Ascending aorta (tissue), 2 donors: ENCODE results near the gene LRRC23. TPM values are rescaled to one million over a fixed set of nuclear protein-coding genes. Genes with fewer than 3 reads are reported as not detected.
A peak's percentile ranks its signal among the peaks of the same experiment; 100 is the strongest.

Experiments
- DNase-seq, 2 donors: peaks; one replicate each; pipeline ENCODE4 v3.0.0-alpha.2; 2019; ENCODE audit warnings: low spot score in 2 of 2
- H3K27ac ChIP-seq, 2 donors: fragments of 200-600 bp; sonication (generic); one replicate each; pipeline ENCODE4 v1.5.1; 2016 to 2017; ENCODE audit warnings: mild to moderate bottlenecking in 1 of 2
- H3K27me3 ChIP-seq: fragments of 200-600 bp; sonication (generic); one replicate; pipeline ENCODE4 v1.5.1; 2017
- H3K36me3 ChIP-seq, 2 donors: fragments of 200-600 bp; sonication (generic); one replicate each; pipeline ENCODE4 v1.5.1; 2016
- H3K4me1 ChIP-seq, 2 donors: fragments of 200-600 bp; sonication (generic); one replicate each; pipeline ENCODE4 v1.5.1; 2016 to 2017; ENCODE audit warnings: mild to moderate bottlenecking in 1 of 2
- H3K4me3 ChIP-seq, 2 donors: fragments of 200-600 bp; sonication (generic); one replicate each; pipeline ENCODE4 v1.5.1; 2016 to 2017; ENCODE audit warnings: mild to moderate bottlenecking in 1 of 2
- H3K9me3 ChIP-seq, 2 donors: fragments of 200-600 bp; sonication (generic); one replicate each; pipeline ENCODE4 v1.5.1; 2016
- intact Hi-C: fragments of 100-400 bp; cut with DNase I; formaldehyde crosslinking; loops from one replicate; pipeline ENCODE4 v1.15.1; 2023
- total RNA-seq: library from RNA; depleted of rRNA; stranded (reverse); fragments of >200 nt; gene quantifications from one replicate; pipeline ENCODE4 v1.1.0, GENCODE V29; 2016
- TF ChIP-seq, protein P1 (sequence below), 3 experiments: fragments of 200-600 bp in 2 of 3; fragments of 450-650 bp in 1 of 3; sonication (generic) in 2 of 3; IDR thresholded peaks; one replicate each; pipeline ENCODE4 v1.5.1; 2016 to 2019; ENCODE audit warnings: antibody characterized with exemption in 3 of 3, mild to moderate bottlenecking in 1 of 3, moderate library complexity in 1 of 3

The LRRC23 gene
- total RNA-seq, 1 donor from 2014 or later = 6.6 TPM

DNA sequence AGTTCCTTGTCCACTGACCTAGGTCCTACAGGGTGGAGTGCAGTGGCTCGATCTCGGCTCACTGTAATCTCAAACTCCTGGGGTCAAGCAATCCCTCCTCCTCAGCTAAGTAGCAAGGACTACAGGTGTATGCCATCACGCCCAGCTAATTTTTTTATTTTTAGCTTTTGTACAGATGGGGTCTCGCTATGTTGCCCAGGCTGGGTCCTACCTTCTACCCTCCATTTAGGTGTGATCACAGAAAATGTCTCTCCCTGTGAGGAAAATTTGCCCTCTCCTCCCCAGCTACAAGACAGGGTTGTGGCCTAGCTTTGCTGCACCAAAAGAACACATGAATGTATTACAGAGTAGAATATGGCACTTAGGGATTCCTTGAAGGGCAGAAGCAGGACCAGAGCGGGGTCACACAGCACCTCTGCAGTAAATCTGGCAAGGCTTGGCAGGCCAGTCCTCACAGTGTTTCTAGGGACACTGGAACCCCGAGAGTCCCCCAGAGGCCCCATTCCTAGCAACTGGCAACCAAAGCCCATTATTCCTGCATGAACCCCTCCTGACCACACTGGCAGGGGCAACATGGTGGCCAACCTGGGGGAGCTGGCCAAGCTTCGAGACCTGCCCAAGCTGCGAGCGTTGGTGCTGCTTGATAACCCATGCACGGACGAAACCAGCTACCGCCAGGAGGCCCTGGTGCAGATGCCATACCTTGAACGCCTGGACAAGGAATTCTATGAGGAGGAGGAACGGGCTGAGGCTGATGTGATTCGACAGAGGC is 7.7 kb downstream of the LRRC23 start:
- Histone ChIP-seq H3K4me1 (peaks cover 4 to 11% of the 10 kb centered on the region in 2 donors), H3K36me3 (peaks cover 1 to 10% of the 10 kb centered on the region in 2 donors), H3K9me3 (no peaks in the 10 kb centered on the region), H3K27ac (peak overlapping the region in 1 of 2 donors; percentile 40), H3K27me3 (no peaks in the 10 kb centered on the region), H3K4me3 (no peak overlapping the region)
- intact Hi-C loops = no loop called here
- TF ChIP-seq, protein P1, sequence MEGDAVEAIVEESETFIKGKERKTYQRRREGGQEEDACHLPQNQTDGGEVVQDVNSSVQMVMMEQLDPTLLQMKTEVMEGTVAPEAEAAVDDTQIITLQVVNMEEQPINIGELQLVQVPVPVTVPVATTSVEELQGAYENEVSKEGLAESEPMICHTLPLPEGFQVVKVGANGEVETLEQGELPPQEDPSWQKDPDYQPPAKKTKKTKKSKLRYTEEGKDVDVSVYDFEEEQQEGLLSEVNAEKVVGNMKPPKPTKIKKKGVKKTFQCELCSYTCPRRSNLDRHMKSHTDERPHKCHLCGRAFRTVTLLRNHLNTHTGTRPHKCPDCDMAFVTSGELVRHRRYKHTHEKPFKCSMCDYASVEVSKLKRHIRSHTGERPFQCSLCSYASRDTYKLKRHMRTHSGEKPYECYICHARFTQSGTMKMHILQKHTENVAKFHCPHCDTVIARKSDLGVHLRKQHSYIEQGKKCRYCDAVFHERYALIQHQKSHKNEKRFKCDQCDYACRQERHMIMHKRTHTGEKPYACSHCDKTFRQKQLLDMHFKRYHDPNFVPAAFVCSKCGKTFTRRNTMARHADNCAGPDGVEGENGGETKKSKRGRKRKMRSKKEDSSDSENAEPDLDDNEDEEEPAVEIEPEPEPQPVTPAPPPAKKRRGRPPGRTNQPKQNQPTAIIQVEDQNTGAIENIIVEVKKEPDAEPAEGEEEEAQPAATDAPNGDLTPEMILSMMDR (IDR thresholded peaks at IDR 0.05) = no peak
- DNase-seq = no peak

DNA sequence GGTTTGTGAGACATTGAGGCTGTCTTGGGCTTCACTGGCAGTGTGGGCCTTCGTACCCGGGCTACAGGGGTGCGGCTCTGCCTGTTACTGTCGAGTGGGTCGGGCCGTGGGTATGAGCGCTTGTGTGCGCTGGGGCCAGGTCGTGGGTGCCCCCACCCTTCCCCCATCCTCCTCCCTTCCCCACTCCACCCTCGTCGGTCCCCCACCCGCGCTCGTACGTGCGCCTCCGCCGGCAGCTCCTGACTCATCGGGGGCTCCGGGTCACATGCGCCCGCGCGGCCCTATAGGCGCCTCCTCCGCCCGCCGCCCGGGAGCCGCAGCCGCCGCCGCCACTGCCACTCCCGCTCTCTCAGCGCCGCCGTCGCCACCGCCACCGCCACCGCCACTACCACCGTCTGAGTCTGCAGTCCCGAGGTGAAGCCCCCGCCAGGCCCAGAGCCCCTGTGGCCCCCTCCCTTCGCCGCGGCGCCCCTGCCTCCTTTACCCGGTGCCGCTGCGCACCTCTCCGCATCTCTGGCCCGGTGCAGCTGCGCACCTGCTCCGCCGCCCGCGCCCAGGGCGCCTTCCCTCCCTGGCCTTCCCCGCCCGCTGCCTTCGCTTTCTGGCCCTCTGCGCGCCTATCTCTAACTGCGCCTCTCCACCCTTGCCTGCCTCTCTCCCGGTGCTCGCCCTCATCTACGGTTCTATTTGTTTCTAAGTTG is 9.8 kb downstream of the LRRC23 start, which contains the start of gene ENO2:
TSS of gene ENO2 (plus strand) at position 335 of the 701 bp plus-strand sequence. CDS start 1,253 bp downstream, outside the sequence.
- peak; percentile 51 to 92 for DNase-seq
- Histone ChIP-seq H3K27ac (peak within 1 kb of the TSS; percentile 90 to 94), H3K4me1 (peaks cover 4 to 11% of the 10 kb centered on the region in 2 donors), H3K4me3 (peak within 1 kb of the TSS; percentile 81 to 89), H3K9me3 (no peaks in the 10 kb centered on the region), H3K27me3 (no peaks in the 10 kb centered on the region), H3K36me3 (peaks cover 5 to 18% of the 10 kb centered on the region in 2 donors)
- TF ChIP-seq, protein P1 (IDR thresholded peaks at IDR 0.05) = no peak
- intact Hi-C loops = no loop called here

DNA sequence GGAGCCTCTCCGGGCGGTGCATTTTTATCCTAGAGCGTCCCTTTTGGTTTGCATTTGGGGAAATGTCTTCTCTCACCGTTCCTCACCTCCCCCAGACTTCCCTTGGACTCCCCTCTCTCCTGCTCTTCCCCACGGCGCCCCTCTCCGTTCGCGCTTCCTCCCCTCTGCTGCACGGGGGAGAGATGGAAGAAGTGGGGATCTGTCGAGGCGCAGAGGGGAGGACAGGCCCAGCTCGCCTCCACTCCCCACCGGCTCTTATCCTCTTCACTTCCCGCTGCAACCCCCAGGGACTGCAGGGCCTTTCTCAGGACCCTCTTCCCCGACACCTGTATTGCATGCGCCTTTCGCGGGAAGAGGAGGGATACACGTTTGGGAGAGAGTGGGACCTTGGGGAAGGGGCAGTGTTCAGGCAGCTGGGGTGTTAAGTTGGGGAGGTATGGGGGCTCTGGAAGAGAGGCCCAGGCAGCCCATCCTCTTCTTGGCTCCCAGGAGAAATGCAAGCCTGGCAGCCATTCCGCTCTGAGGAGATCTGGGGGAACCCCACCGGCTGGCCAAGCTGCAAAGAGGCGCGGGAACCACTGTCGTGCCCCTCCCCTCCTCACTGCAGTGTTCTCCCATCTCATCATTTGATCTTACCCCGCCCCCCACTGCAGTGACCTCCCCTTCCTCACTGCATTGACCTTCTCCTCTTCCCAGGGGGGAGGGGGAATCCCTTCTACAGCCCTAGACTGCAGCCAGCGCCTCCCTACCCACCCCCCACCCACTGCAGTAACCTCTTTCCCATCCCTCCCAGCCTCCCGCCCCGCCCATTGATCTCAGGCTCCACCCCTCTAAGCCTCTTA is 10.5 kb downstream of the LRRC23 start:
- H3K4me3 ChIP-seq = peak overlapping the region; percentile 81 to 89
- DNase-seq = no peak
- TF ChIP-seq, protein P1 (IDR thresholded peaks at IDR 0.05) = no peak
- H3K9me3 ChIP-seq = no peaks in the 10 kb centered on the region
- peaks cover 4 to 11% of the 10 kb centered on the region in 2 donors for H3K4me1 ChIP-seq
- intact Hi-C loops = no loop called here
- H3K36me3 ChIP-seq = peaks cover 5 to 18% of the 10 kb centered on the region in 2 donors
- H3K27ac ChIP-seq = peak overlapping the region; percentile 90 to 94
- no peaks in the 10 kb centered on the region for H3K27me3 ChIP-seq

DNA sequence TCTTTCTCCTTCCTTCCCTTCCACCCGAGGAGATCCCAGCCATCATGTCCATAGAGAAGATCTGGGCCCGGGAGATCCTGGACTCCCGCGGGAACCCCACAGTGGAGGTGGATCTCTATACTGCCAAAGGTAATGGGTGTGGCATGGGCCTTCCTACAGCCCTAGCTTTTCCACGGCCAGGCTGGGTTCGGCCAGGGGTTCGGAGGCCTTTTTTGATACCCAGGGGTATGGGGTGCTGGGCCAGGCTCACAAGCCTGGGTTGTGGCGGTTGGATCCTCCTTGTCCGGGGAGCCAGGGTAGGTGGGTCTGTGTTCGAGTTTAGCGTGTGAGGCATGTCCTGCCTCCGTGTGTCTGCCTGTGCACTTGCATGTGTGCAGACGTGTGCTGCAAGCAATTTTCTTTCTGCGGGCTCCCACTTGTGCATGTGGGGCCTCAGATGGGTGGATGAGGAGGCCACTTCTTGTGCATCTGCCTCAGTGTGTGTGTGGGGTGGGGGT is 11.2 kb downstream of the LRRC23 start:
- H3K36me3 ChIP-seq = peaks cover 5 to 18% of the 10 kb centered on the region in 2 donors
- H3K27ac ChIP-seq = peak overlapping the region; percentile 90 to 94
- DNase-seq = no peak
- peak overlapping the region in 1 of 2 donors; percentile 89 for H3K4me3 ChIP-seq
- TF ChIP-seq, protein P1 (IDR thresholded peaks at IDR 0.05) = no peak
- H3K4me1 ChIP-seq = peaks cover 4 to 11% of the 10 kb centered on the region in 2 donors
- H3K27me3 ChIP-seq = no peaks in the 10 kb centered on the region
- H3K9me3 ChIP-seq = no peaks in the 10 kb centered on the region
- intact Hi-C loops = no loop called here
